ENCODE data around the gene ELAVL3.
A peak's percentile ranks its signal among the peaks of the same experiment; 100 is the strongest.

Gene ELAVL3

GRCh38 chr19:11485245-11485837, 4.5 kb upstream of the ELAVL3 start (continued):
- TF ChIP-seq CSRNP3 (CRISPR knock-in tag; IDR thresholded peaks at IDR 0.05) (no peak), ESRRG (CRISPR knock-in tag; IDR thresholded peaks at IDR 0.05) (no peak), GLIS3 (CRISPR knock-in tag; IDR thresholded peaks at IDR 0.05) (no peak)

- ATAC-seq, result no peak
Measured at GRCh38 chr19:11483366-11484111, 2.7 kb upstream of the ELAVL3 start.

GRCh38 chr19:11482384-11483050, 1.7 kb upstream of the ELAVL3 start:
- peak; percentile 83 for ATAC-seq
- TF ChIP-seq POU6F1 (CRISPR knock-in tag; IDR thresholded peaks at IDR 0.05; ENCODE audit: borderline replicate concordance, low read depth) (no peak), ARNTL (CRISPR knock-in tag; IDR thresholded peaks at IDR 0.05; ENCODE audit: borderline replicate concordance, low read depth) (peak; percentile 98), ZNF565 (CRISPR knock-in tag; conservative IDR thresholded peaks at IDR 0.05; ENCODE audit: low read depth) (no peak), ISL1 (CRISPR knock-in tag; IDR thresholded peaks at IDR 0.05) (peak; percentile 17; the same call in 1 of the 2 replicates), RARB (CRISPR knock-in tag; IDR thresholded peaks at IDR 0.05) (no peak), TOX (CRISPR knock-in tag; IDR thresholded peaks at IDR 0.05; ENCODE audit: borderline replicate concordance) (no peak), TSHZ2 (CRISPR knock-in tag; IDR thresholded peaks at IDR 0.05) (0 out of 2 replicates have a peak, but pooled peaks have one; percentile 42), ZFP3 (CRISPR knock-in tag; IDR thresholded peaks at IDR 0.05) (peak; percentile 74; the same call in 1 of the 2 replicates), BACH2 (CRISPR knock-in tag; IDR thresholded peaks at IDR 0.05; ENCODE audit: borderline replicate concordance) (no peak), GLIS3 (CRISPR knock-in tag; IDR thresholded peaks at IDR 0.05) (peak; percentile 69; the same call in 1 of the 2 replicates), ZNF70 (CRISPR knock-in tag; IDR thresholded peaks at IDR 0.05) (peak; percentile 79), PATZ1 (CRISPR knock-in tag; IDR thresholded peaks at IDR 0.05; ENCODE audit: borderline replicate concordance) (no peak; the same call in 1 of the 2 replicates), PPARA (CRISPR knock-in tag; IDR thresholded peaks at IDR 0.05; ENCODE audit: borderline replicate concordance) (no peak), ZFP30 (CRISPR knock-in tag; IDR thresholded peaks at IDR 0.05) (no peak), OSR1 (CRISPR knock-in tag; IDR thresholded peaks at IDR 0.05) (no peak)

More at GRCh38 chr19:11483366-11484111, 2.7 kb upstream of the ELAVL3 start:
- TF ChIP-seq ZFP3 (CRISPR knock-in tag; IDR thresholded peaks at IDR 0.05), result no peak
- no peak for TF ChIP-seq ISL1 (CRISPR knock-in tag; IDR thresholded peaks at IDR 0.05)
- no peak for TF ChIP-seq PATZ1 (CRISPR knock-in tag; IDR thresholded peaks at IDR 0.05; ENCODE audit: borderline replicate concordance)
- no peak for TF ChIP-seq PPARA (CRISPR knock-in tag; IDR thresholded peaks at IDR 0.05; ENCODE audit: borderline replicate concordance)
- TF ChIP-seq CSRNP3 (CRISPR knock-in tag; IDR thresholded peaks at IDR 0.05), result no peak
- no peak for TF ChIP-seq SNAI2 (CRISPR knock-in tag; IDR thresholded peaks at IDR 0.05)
- TF ChIP-seq RARB (CRISPR knock-in tag; IDR thresholded peaks at IDR 0.05), result no peak
- TF ChIP-seq TOX (CRISPR knock-in tag; IDR thresholded peaks at IDR 0.05; ENCODE audit: borderline replicate concordance), result no peak
- no peak for TF ChIP-seq ZNF8 (CRISPR knock-in tag; IDR thresholded peaks at IDR 0.05)
